GM06990 (cell line): ENCODE measurements around the gene PCBD1.

Experiments used
- DNase-seq: peaks from one replicate; pipeline ENCODE4 v3.0.0-alpha.2; 2011; ENCODE audit not compliant: insufficient read length; ENCODE audit errors: extremely low read depth
- H3K27me3 ChIP-seq: replicated peaks from 2 replicates; pipeline ENCODE4 v1.6.0; 2011; ENCODE audit warnings: low read length; ENCODE audit not compliant: control insufficient read depth, insufficient read depth
- H3K36me3 ChIP-seq: 2 replicates; pipeline ENCODE4 v1.5.1; 2011; ENCODE audit warnings: low read length; ENCODE audit not compliant: control insufficient read depth, insufficient read depth
- H3K4me3 ChIP-seq: replicated peaks from 2 replicates; pipeline ENCODE4 v1.5.1; 2011; ENCODE audit warnings: low read depth, mild to moderate bottlenecking, control low read depth, low read length
- CTCF ChIP-seq: IDR thresholded peaks from 2 replicates; pipeline ENCODE4 v1.5.1; 2011; ENCODE audit warnings: low read length, control low read depth, mild to moderate bottlenecking, inconsistent platforms; ENCODE audit not compliant: insufficient read depth, poor library complexity, severe bottlenecking

Gene PCBD1

GRCh38 chr10:70912556-70912955 lies 24.2 kb upstream of the PCBD1 start:
- TF ChIP-seq CTCF, result no peak
- no peaks in the 10 kb centered on the region for H3K36me3 ChIP-seq
- no peak for DNase-seq
- H3K4me3 ChIP-seq, result no peak overlapping the region
- no peaks in the 10 kb centered on the region; the same call in 1 of the 2 replicates for H3K27me3 ChIP-seq

DNA sequence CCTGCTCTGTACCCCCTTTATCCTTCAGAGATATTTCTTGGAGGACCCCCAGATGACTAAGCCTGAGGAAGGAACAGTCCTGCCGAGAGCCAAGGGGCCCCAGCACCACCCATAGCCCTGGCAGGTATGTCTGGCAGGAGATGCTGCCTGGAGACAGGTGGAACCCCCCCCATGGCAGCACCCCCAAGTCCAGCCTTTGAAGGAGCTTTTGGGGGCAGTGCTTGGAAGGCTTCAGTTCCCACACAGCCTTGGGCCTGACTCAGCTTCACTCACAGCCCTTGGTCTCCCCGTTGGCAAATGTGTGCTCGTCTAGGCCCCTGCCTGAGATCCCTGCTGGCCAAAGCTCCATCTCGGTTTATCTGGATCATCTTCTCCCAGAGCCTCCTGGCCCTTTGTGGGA lies 23.0 kb upstream of the PCBD1 start:
- H3K4me3 ChIP-seq, result no peak overlapping the region
- no peaks in the 10 kb centered on the region; the same call in 1 of the 2 replicates for H3K27me3 ChIP-seq
- no peak for DNase-seq
- H3K36me3 ChIP-seq, result no peaks in the 10 kb centered on the region
- TF ChIP-seq CTCF, result no peak

GRCh38 chr10:70910486-70911341 lies 22.3 kb upstream of the PCBD1 start:
- TF ChIP-seq CTCF, result no peak
- no peaks in the 10 kb centered on the region for H3K36me3 ChIP-seq
- no peak overlapping the region for H3K4me3 ChIP-seq
- no peak for DNase-seq
- peaks cover 2% of the 10 kb centered on the region; the same call in 1 of the 2 replicates for H3K27me3 ChIP-seq

DNA sequence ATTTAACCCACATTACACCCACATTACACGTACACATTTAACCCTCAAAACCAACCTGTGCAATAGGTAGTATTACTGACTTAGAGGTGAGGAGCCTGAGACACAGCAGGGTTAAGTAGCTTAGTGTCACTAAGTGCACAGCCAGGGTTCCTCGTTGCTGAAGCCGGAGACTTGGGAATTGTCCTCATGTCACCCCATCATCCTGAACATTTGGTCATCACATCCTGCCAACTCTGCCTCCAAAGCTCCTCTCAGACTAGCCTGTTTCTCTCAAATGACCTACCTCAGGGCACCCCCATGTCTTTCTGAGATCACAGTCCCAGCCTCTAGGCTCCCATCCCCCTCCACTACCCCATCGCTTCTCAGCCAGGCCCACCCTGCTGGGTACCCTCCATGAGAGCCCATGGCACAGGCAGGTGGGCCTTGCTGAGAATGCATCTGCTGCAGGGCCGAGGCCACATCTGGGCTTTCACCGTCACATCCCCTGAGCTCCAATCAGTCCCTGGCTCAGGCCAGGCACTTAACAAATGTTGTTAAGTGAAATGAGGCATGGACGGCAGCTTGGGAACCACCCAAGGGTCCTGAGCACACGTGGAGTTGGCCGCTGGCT lies 21.1 kb upstream of the PCBD1 start:
- DNase-seq, result no peak
- H3K4me3 ChIP-seq, result no peak overlapping the region
- H3K36me3 ChIP-seq, result no peaks in the 10 kb centered on the region
- TF ChIP-seq CTCF, result no peak
- H3K27me3 ChIP-seq, result peaks cover 2% of the 10 kb centered on the region; the same call in 1 of the 2 replicates

GRCh38 chr10:70908406-70909296 lies 20.3 kb upstream of the PCBD1 start:
- no peak for TF ChIP-seq CTCF
- no peak overlapping the region for H3K4me3 ChIP-seq
- peaks cover 2% of the 10 kb centered on the region; the same call in 1 of the 2 replicates for H3K27me3 ChIP-seq
- no peaks in the 10 kb centered on the region for H3K36me3 ChIP-seq
- no peak for DNase-seq
